ENCODE data around the gene SMARCA4. TPM values are rescaled to one million over a fixed set of nuclear protein-coding genes. Genes with fewer than 3 reads are reported as not detected.

Gene SMARCA4
- total RNA-seq, 1 experiment from 2014 or later: 261 TPM

- H3K4me3 Mint-ChIP-seq: no peak overlapping the region; a peak in 1 of 5 replicates
These were observed 38.2 kb upstream of the SMARCA4 start for GRCh38 chr19:10922638-10923014.

More at GRCh38 chr19:10922638-10923014, 38.2 kb upstream of the SMARCA4 start:
- H3K27me3 Mint-ChIP-seq (ENCODE audit: low read depth): peaks cover 2% of the 10 kb centered on the region; the same call in 1 of the 2 replicates
- no peak overlapping the region for H4K91ac ChIP-seq (ENCODE audit: insufficient read length, low read depth, low read length)
- H4K8ac ChIP-seq (replicated peaks; ENCODE audit: insufficient read length, low read depth, low read length): no peak overlapping the region
- no peak overlapping the region for H2AK5ac ChIP-seq (ENCODE audit: insufficient read length, low read length)
- H3K4me1 Mint-ChIP-seq: peaks cover 4% of the 10 kb centered on the region in 2 experiments
- H3K9me3 ChIP-seq (ENCODE audit: control insufficient read depth, low read depth, low read length): no peaks in the 10 kb centered on the region
- no peak overlapping the region for H2BK20ac ChIP-seq (ENCODE audit: low read depth, low read length, poor library complexity, severe bottlenecking)
- H3K9me3 Mint-ChIP-seq: no peaks in the 10 kb centered on the region
- WGBS (ENCODE audit: extremely low coverage, insufficient read length, low lambda C conversion rate): no CpG with 5 or more reads among the region's 13 CpGs
- H3K9ac ChIP-seq (ENCODE audit: extremely low read depth, insufficient read length, low read length): no peak overlapping the region
- H3K4me2 ChIP-seq (ENCODE audit: insufficient read depth, insufficient read length, low read length): no peak overlapping the region
- no peak overlapping the region for H3K23ac ChIP-seq (ENCODE audit: insufficient read length, low read depth, low read length)
- no peak overlapping the region for H3K4ac ChIP-seq (ENCODE audit: low read depth, low read length)
- no peak overlapping the region for H2BK120ac ChIP-seq (ENCODE audit: low read depth, low read length, poor library complexity, severe bottlenecking)
- no peaks in the 10 kb centered on the region for H3K79me1 ChIP-seq (ENCODE audit: insufficient read depth, low read depth, low read length, poor library complexity, severe bottlenecking)
- H3K27ac Mint-ChIP-seq: peak overlapping the region in 1 of 3 experiments; percentile 81; a peak in 1 of 7 replicates
- no peak overlapping the region for H3K56ac ChIP-seq (ENCODE audit: insufficient read length, low read depth, low read length)
- no peak overlapping the region for H3K18ac ChIP-seq (ENCODE audit: insufficient read length, low read depth, low read length)
- H4K20me1 ChIP-seq (ENCODE audit: control insufficient read depth, insufficient read depth, insufficient read length): no peaks in the 10 kb centered on the region
- H2BK12ac ChIP-seq (ENCODE audit: insufficient read length, low read depth, low read length): no peak overlapping the region
- no peak overlapping the region for H2BK15ac ChIP-seq (ENCODE audit: low read depth, low read length)
- no peak overlapping the region for H3K27ac ChIP-seq (ENCODE audit: insufficient read length, low read depth, low read length)
- no peak overlapping the region for H2BK5ac ChIP-seq (ENCODE audit: insufficient read length, low read length)
- H3K23me2 ChIP-seq (ENCODE audit: insufficient read length, low read depth, low read length, poor library complexity, severe bottlenecking): peaks cover under 1% of the 10 kb centered on the region
- H3K27me3 ChIP-seq (ENCODE audit: insufficient read depth, low read length): no peaks in the 10 kb centered on the region
- no peaks in the 10 kb centered on the region for H3K4me1 ChIP-seq (ENCODE audit: insufficient read depth, low read length)
- peaks cover 12 to 65% (median 58%) of the 10 kb centered on the region in 3 experiments; a peak in 6 of 7 replicates for H3K36me3 Mint-ChIP-seq (ENCODE audit: insufficient read depth in 1 of 3, low read depth in 3 of 3)
- no peak overlapping the region for H3T11ph ChIP-seq (ENCODE audit: low read length)
- no peak overlapping the region for H4K5ac ChIP-seq (ENCODE audit: insufficient read length, low read depth, low read length)
- H2AFZ ChIP-seq (ENCODE audit: low read length): no peak overlapping the region
- TF ChIP-seq, protein P1, sequence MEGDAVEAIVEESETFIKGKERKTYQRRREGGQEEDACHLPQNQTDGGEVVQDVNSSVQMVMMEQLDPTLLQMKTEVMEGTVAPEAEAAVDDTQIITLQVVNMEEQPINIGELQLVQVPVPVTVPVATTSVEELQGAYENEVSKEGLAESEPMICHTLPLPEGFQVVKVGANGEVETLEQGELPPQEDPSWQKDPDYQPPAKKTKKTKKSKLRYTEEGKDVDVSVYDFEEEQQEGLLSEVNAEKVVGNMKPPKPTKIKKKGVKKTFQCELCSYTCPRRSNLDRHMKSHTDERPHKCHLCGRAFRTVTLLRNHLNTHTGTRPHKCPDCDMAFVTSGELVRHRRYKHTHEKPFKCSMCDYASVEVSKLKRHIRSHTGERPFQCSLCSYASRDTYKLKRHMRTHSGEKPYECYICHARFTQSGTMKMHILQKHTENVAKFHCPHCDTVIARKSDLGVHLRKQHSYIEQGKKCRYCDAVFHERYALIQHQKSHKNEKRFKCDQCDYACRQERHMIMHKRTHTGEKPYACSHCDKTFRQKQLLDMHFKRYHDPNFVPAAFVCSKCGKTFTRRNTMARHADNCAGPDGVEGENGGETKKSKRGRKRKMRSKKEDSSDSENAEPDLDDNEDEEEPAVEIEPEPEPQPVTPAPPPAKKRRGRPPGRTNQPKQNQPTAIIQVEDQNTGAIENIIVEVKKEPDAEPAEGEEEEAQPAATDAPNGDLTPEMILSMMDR (conservative IDR thresholded peaks at IDR 0.05): no peak
- H3K79me2 ChIP-seq (ENCODE audit: insufficient read depth, low read length): no peaks in the 10 kb centered on the region; the same call in 1 of the 2 replicates
- DNase-seq: no peak
- H3K14ac ChIP-seq (ENCODE audit: insufficient read depth, low read length): no peak overlapping the region
